ENCODE results near the gene NCK2. TPM values are rescaled to one million over a fixed set of nuclear protein-coding genes. Genes with fewer than 3 reads are reported as not detected.

The NCK2 gene
- total and polyA plus RNA-seq, 2 experiments from 2014 or later, result 55.0 to 65.9 TPM

DNA sequence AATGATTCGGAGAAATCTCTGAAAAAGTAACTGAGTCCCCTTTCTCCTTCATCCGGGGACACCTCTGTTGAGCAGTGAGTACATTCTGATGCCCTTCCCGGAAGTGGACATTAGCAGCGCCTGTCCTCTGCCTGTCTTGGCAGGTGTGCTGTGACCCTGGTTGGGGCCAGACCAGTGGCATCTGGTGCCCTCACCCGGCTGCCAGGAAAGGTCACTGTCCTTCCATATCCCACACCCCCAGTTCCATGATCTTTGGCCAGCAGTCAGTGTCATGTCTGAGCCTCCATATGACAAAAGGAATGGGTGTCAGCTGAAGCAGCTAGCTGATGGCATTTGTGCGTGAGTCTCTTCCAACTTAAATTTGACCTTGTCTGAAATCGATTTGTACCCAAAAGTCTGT, 128.1 kb downstream of the NCK2 start:
- Histone ChIP-seq H3K4me3 (no peak overlapping the region), H3K9me3 (ENCODE audit: low read depth) (no peaks in the 10 kb centered on the region), H3K27me3 (no peaks in the 10 kb centered on the region), H3K27ac (no peak overlapping the region), H3K4me1 (ENCODE audit: low read depth) (no peaks in the 10 kb centered on the region), H3K36me3 (no peaks in the 10 kb centered on the region)
- DNase-seq (ENCODE audit: low read depth in 1 of 2, low spot score in 1 of 2), result no peak
- no peak for TF ChIP-seq CTCF (IDR thresholded peaks at IDR 0.05; ENCODE audit: low read depth, low read length)

DNA sequence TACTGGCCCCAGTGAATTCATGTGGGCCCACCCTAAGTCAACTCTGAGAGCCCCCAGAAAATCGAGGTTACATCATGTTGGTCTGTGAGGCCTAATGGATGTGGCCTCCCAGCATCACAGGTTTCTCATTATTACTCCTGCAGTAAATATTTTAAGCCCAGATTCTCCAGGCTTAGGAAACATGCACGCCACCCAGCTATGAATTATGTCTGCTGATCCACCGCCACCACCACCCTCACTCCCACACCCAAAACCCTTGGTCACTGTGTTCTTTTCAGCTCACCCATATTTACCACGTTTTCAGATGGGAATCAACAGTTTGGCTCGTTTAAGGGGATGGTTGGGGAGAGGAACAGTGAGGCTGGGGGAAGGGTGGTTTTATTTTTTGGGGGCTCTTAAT, 128.6 kb downstream of the NCK2 start:
- Histone ChIP-seq H3K4me1 (ENCODE audit: low read depth) (no peaks in the 10 kb centered on the region), H3K27ac (no peak overlapping the region), H3K36me3 (no peaks in the 10 kb centered on the region), H3K4me3 (no peak overlapping the region), H3K9me3 (ENCODE audit: low read depth) (no peaks in the 10 kb centered on the region), H3K27me3 (no peaks in the 10 kb centered on the region)
- DNase-seq (ENCODE audit: low read depth in 1 of 2, low spot score in 1 of 2), result peak in 1 of 2 donors; percentile 20
- TF ChIP-seq CTCF (IDR thresholded peaks at IDR 0.05; ENCODE audit: low read depth, low read length), result no peak

- H3K4me1 ChIP-seq (ENCODE audit: low read depth), result no peaks in the 10 kb centered on the region
- DNase-seq (ENCODE audit: low read depth in 1 of 2, low spot score in 1 of 2), result peak in 1 of 2 donors; percentile 84
- H3K27ac ChIP-seq, result no peak overlapping the region
- no peaks in the 10 kb centered on the region for H3K36me3 ChIP-seq
- H3K4me3 ChIP-seq, result no peak overlapping the region
- H3K27me3 ChIP-seq, result no peaks in the 10 kb centered on the region
- no peak for TF ChIP-seq CTCF (IDR thresholded peaks at IDR 0.05; ENCODE audit: low read depth, low read length)
- no peaks in the 10 kb centered on the region for H3K9me3 ChIP-seq (ENCODE audit: low read depth)
Measured at GRCh38 chr2:105873721-105874120, 129.0 kb downstream of the NCK2 start.

DNA sequence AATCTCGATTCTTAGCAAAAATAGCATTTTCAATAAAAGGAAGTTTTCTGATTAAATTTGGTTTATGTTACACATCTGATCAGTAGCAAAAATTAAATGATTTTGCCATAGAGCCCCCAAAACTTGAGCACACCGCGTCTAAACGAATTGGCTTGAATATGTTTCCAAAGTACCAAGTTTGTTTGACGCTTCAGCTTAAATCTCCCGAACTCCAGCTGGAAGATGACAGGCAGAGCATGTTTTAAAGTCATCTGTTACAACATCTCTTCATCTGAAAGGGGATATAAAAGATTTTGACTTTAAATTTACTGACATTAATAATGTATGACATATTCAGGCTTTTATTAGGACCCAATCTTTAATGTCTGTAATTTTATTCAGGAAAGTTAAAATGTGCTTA, 129.8 kb downstream of the NCK2 start:
- no peak for DNase-seq (ENCODE audit: low read depth in 1 of 2, low spot score in 1 of 2)
- H3K4me3 ChIP-seq, result no peak overlapping the region
- no peak overlapping the region for H3K27ac ChIP-seq
- H3K9me3 ChIP-seq (ENCODE audit: low read depth), result no peaks in the 10 kb centered on the region
- H3K27me3 ChIP-seq, result no peaks in the 10 kb centered on the region
- H3K36me3 ChIP-seq, result no peaks in the 10 kb centered on the region
- H3K4me1 ChIP-seq (ENCODE audit: low read depth), result no peaks in the 10 kb centered on the region
- no peak for TF ChIP-seq CTCF (IDR thresholded peaks at IDR 0.05; ENCODE audit: low read depth, low read length)

DNA sequence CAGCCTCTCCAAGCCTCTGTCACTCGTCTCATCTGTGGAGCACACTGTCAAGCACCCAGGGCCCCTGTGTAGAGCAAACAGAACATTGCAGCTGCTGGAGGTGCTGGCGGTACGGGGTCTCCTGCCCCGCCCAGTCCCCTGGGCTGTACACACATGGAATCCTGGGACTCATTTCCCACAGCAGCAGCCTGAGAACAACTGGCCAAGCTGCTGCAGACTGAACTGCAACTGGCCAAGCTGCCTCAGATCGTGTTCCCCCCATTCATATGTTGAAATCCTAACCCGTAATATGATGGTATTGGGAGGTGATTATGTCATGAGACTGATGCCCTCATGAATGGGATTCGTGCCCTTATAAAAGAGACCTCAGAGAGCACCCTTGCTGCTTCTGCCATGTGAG, 130.5 kb downstream of the NCK2 start:
- H3K27ac ChIP-seq, result no peak overlapping the region
- no peaks in the 10 kb centered on the region for H3K27me3 ChIP-seq
- H3K36me3 ChIP-seq, result no peaks in the 10 kb centered on the region
- H3K4me1 ChIP-seq (ENCODE audit: low read depth), result no peaks in the 10 kb centered on the region
- no peaks in the 10 kb centered on the region for H3K9me3 ChIP-seq (ENCODE audit: low read depth)
- TF ChIP-seq CTCF (IDR thresholded peaks at IDR 0.05; ENCODE audit: low read depth, low read length), result no peak
- no peak for DNase-seq (ENCODE audit: low read depth in 1 of 2, low spot score in 1 of 2)
- H3K4me3 ChIP-seq, result no peak overlapping the region

DNA sequence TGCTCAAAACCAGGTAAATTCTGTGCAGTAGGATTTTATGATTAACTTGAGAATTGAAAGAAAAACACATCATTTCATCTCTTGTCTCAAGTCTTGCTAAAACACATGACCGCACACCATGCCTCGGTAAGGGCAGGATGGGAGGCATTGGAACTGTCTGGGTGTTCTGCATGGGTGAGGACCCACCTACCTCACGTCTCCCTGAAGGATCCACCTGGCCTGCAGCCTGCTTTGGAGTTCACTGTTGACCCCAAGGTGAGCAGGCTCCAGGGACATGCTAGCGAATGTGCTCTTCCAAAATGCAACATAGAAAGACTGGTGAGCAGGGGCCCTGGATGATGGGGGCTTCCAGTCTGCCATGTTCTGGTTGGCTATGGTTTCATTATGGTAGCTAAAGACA, 131.5 kb downstream of the NCK2 start:
- TF ChIP-seq CTCF (IDR thresholded peaks at IDR 0.05; ENCODE audit: low read depth, low read length), result no peak
- DNase-seq (ENCODE audit: low read depth in 1 of 2, low spot score in 1 of 2), result no peak
- H3K9me3 ChIP-seq (ENCODE audit: low read depth), result no peaks in the 10 kb centered on the region
- H3K36me3 ChIP-seq, result no peaks in the 10 kb centered on the region
- H3K27me3 ChIP-seq, result no peaks in the 10 kb centered on the region
- H3K4me3 ChIP-seq, result no peak overlapping the region
- H3K27ac ChIP-seq, result no peak overlapping the region
- H3K4me1 ChIP-seq (ENCODE audit: low read depth), result no peaks in the 10 kb centered on the region
